ENCODE measurements around the gene ZNF750.

DNA sequence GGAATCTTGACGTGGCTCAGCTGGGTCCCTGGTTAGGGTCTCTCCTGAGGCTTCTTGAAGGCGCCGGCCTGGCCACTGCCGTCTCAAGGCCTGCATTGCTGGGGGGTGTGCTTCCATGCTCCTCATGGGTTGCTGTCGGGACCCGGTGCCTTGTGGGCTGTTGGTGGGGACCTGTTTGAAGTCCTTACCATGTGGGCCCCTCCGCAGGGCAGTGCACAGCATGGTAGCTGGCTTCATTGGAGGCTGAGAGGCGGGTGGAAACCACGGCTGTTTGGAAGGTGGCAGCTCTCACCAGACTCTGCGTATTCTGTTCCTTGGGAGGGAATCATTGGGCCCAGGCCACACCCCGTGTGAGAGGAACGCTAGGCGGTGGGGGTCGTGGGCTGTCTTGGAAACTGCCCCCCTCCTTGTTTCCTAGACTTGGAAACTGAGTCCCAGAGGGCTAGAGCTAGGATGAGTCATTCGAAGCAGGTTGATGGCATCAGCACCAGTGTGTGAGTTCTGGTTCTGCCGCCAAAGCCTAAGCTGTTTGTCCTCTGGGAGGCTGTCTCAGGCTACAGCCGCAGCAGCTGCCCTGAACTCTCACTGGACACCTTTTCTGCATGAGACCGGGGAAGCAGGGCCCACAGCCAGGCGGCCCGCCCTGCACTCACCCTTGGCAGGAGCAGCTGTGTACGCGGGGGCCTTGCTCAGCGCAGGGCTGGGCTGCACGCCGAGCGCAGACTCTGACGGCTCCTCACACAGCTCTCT, 35.2 kb downstream of the ZNF750 start:
- TF ChIP-seq, protein P1, sequence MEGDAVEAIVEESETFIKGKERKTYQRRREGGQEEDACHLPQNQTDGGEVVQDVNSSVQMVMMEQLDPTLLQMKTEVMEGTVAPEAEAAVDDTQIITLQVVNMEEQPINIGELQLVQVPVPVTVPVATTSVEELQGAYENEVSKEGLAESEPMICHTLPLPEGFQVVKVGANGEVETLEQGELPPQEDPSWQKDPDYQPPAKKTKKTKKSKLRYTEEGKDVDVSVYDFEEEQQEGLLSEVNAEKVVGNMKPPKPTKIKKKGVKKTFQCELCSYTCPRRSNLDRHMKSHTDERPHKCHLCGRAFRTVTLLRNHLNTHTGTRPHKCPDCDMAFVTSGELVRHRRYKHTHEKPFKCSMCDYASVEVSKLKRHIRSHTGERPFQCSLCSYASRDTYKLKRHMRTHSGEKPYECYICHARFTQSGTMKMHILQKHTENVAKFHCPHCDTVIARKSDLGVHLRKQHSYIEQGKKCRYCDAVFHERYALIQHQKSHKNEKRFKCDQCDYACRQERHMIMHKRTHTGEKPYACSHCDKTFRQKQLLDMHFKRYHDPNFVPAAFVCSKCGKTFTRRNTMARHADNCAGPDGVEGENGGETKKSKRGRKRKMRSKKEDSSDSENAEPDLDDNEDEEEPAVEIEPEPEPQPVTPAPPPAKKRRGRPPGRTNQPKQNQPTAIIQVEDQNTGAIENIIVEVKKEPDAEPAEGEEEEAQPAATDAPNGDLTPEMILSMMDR (IDR thresholded peaks at IDR 0.05; ENCODE audit: insufficient read depth, low read length, poor library complexity, severe bottlenecking): no peak
- TF ChIP-seq EZH2phosphoT487 (conservative IDR thresholded peaks at IDR 0.05; ENCODE audit: low read length): no peak

All from SU-DHL-6 (cell line).